ENCODE data around the gene FTO.

GRCh38 chr16:54055864-54056263 is 351.9 kb downstream of the FTO start:
- TF ChIP-seq POLR2A (IDR thresholded peaks at IDR 0.05) (no peak), CTCF (IDR thresholded peaks at IDR 0.05) (no peak), EP300 (IDR thresholded peaks at IDR 0.05) (no peak)

Data from tibial nerve (tissue), 4 donors.